HG03354 (cell line): ENCODE results near the gene CHL1.
A peak's percentile ranks its signal among the peaks of the same experiment; 100 is the strongest.

Experiments used
- ATAC-seq: cut with Tn5 transposase; IDR thresholded peaks from one replicate; pipeline ENCODE4 v1.9.1; 2021; ENCODE audit warnings: mild to moderate bottlenecking; ENCODE audit not compliant: unreplicated experiment, poor library complexity, severe bottlenecking

The CHL1 gene

GRCh38 chr3:318903-319302, 122.3 kb downstream of the CHL1 start:
- no peak for ATAC-seq

DNA sequence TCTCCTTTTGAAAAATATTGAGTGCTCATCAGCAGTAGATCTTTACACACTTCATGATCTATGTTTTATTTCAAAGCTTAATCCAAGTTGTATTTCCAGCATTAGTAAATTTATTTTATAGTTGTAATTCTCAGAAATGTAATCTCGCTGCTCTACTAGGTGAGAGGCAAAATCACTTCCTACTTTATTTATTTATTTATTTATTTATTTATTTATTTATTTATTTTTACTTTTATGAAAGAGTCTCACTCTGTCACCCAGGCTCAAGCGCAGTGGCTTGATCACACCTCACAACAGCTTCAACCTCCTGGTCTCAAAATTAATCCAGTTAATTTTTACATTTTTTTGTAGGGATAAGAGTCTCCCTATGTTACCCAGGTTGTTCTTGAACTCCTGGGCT, 127.9 kb downstream of the CHL1 start:
- no peak for ATAC-seq

DNA sequence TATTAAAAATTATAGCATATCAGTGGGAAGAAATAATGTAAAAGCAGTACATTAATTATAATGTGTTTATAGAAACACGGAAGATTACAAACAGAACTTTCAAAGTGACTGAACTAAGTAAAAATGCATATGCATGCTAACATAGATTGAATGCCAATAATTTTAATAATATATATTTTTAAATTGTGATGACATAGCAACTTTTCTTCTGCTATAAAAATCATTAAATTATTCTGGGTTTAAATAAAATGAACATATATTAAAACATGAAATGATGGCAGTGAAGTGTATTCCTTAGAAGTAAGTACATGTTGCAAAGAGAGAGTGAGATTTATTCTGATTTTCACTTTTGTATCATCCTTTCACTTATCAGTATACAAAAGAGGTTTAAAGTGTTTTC, 128.9 kb downstream of the CHL1 start:
- ATAC-seq: no peak

GRCh38 chr3:330494-331115, 134.0 kb downstream of the CHL1 start:
- peak; percentile 48 for ATAC-seq

DNA sequence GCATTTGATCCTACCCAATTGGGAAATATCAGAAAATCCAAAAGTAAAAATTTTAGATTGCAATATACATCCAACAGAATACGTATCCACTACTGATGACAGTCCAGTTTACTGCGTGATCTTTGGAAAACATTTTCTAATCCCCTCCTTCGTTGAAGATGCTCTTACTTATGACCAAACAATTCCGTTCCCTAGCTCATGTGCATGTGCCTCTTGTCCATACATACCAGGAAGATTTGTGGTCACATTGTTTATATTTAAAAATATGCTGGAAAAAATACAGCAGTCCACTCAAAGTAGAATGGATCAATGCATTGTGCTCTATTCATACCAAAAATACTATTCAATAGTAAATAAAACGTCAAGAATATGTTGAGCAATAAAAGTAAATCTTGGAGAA, 135.3 kb downstream of the CHL1 start:
- no peak for ATAC-seq

GRCh38 chr3:332701-333100, 136.1 kb downstream of the CHL1 start:
- no peak for ATAC-seq

- no peak for ATAC-seq
Measured at GRCh38 chr3:335240-335639, 138.7 kb downstream of the CHL1 start.

DNA sequence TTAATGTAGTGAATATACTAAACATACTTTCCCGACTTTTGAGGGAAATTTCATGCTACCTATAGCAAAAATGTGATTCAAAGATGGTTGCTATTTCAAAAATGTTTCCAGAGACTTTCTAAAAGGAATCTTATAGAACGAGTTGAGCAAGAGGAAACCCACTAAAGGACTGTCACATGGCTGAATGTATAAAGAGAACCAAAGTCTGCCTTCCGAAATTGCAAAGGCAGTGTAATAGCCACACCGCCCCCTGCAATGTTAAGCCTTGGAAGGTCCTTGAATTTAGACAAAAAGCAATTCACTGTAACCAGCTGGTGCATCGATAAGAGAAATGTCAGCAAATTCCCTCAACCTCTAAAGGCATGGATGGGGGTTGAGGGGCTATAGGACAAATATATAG, 142.8 kb downstream of the CHL1 start:
- ATAC-seq: no peak

GRCh38 chr3:341998-342397, 145.4 kb downstream of the CHL1 start:
- ATAC-seq: no peak

DNA sequence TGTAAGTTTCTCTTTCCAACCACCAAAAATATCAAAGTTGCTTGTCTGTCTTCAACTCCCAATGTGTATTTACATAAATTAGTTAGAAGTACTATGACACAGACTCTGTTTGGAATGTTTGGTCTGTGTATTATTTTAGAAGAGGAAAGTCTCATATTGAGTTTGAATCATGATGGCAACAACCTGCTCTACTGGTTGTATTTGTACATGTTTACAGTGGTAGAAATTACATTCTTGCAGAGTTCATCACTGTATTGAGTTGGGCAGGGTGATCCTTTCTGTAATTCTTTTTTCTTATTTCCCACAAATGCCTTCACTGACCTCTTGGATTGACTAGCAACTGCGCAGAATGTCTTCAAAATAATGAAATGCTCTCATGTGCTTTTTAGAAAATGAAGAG, 149.6 kb downstream of the CHL1 start:
- ATAC-seq: no peak

GRCh38 chr3:347581-347980, 151.0 kb downstream of the CHL1 start:
- no peak for ATAC-seq

GRCh38 chr3:350871-351371, 154.4 kb downstream of the CHL1 start:
- ATAC-seq: no peak

GRCh38 chr3:352599-352998, 156.0 kb downstream of the CHL1 start:
- ATAC-seq: no peak

DNA sequence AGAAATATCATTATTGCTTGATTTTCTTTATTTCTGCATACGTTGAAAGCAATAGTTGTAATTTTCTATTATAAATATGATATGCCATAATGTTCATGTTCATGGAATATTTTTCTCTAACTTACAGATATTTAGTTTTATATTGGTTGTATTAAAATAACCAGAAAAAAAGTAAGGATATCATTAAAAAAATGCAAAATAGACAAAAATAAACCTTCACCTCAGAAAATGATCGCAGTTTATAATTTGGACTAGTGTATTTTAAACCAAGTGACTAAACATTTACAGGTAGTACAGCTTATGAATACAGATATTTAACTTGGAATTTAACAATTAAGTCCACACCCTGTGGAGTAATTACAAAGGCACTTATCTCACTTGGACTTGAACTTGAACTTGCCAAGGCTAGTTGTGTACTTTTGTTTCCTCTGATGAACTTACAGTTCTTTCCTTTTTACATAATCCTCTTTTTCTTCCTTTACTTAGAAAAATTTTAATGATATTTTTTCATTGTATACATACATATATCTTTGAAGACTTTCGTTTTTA, 156.7 kb downstream of the CHL1 start:
- ATAC-seq: no peak

GRCh38 chr3:354432-354831, 157.9 kb downstream of the CHL1 start:
- ATAC-seq: peak; percentile 58

DNA sequence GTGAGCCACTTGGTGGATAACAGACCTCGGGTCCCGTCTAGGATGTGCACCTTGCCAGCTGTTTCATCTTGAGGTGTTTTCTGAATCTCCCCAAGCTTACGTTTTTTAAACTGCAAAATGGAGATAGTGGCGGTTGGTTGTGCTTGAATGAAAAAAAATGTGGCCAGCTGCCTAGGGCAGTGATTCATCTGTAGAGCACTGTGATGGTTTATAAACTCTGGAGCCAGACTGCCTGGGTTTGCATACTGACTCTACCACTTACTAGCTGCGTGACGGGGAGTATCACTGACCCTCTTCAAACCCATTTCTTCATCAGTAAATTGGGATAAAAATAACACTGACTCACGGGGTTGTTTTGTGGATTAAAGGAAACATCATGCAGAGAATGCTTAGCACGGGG, 159.1 kb downstream of the CHL1 start:
- ATAC-seq: peak; percentile 81

GRCh38 chr3:356952-357351, 160.4 kb downstream of the CHL1 start:
- no peak for ATAC-seq

- peak; percentile 57 for ATAC-seq
Measured at GRCh38 chr3:359672-360071, 163.1 kb downstream of the CHL1 start.

GRCh38 chr3:362681-363338, 166.2 kb downstream of the CHL1 start:
- no peak for ATAC-seq

DNA sequence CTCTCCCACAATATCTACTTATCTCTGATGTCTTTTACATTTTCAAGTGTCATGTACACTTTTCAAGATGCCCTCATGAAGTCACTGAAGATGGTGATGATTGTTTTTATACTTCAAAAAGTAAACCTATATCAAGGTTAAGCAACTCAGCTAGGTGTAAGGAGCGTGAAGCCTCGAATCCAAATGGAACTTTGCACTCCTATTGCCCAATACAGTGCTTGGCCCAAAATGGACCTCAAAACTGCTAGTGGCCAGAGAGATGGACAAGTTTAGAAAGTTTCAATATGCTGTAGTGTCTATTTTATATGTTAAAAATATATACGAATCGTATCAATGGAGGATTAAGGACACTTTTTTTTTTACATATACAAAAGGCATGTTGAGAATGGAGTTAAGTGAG, 167.7 kb downstream of the CHL1 start:
- no peak for ATAC-seq

- peak; percentile 73 for ATAC-seq
Measured at GRCh38 chr3:365268-365667, 168.7 kb downstream of the CHL1 start.
